IPS-18a (cell line): ENCODE results near the gene DNM1L.

Experiments
- H3K27ac ChIP-seq: one replicate; pipeline ENCODE4 v1.5.1; 2013; ENCODE audit warnings: low read length
- H3K27me3 ChIP-seq: one replicate; pipeline ENCODE4 v1.6.1; 2013; ENCODE audit warnings: mild to moderate bottlenecking, low read length; ENCODE audit not compliant: control insufficient read depth, insufficient read depth
- H3K36me3 ChIP-seq: one replicate; pipeline ENCODE4 v1.6.1; 2013; ENCODE audit warnings: low read depth, low read length; ENCODE audit not compliant: control insufficient read depth
- H3K4me1 ChIP-seq: one replicate; pipeline ENCODE4 v1.6.1; 2013; ENCODE audit warnings: low read depth, low read length; ENCODE audit not compliant: control insufficient read depth
- H3K4me3 ChIP-seq: one replicate; pipeline ENCODE4 v1.5.1; 2013; ENCODE audit warnings: low read length
- H3K9ac ChIP-seq: one replicate; pipeline ENCODE4 v1.6.1; 2013; ENCODE audit warnings: mild to moderate bottlenecking, low read length, moderate library complexity
- H3K9me3 ChIP-seq: one replicate; pipeline ENCODE4 v1.6.1; 2013; ENCODE audit warnings: low read depth, low read length; ENCODE audit not compliant: control insufficient read depth

The DNM1L gene

DNA sequence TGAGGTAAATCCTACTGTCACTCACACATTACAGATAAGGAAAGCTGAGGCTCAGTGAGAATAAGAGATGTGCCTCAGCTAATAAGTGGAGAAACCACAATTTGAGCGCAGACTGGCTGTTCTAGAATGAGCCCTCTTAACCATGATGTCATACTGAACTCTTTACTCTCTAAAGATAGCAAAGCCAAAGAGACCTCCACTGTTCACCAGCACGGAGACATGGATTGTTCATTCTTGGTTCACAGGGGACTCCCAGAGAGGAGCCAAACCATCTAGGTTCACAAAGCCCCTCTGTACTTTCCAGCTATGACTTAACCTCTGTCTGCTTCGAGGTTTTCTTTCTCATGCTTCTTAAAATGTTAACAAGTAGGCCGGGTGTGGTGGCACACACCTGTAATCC is 109.3 kb downstream of the DNM1L start:
- Histone ChIP-seq H3K9me3 (no peaks in the 10 kb centered on the region), H3K9ac (no peak overlapping the region), H3K27ac (no peak overlapping the region), H3K4me3 (no peak overlapping the region), H3K4me1 (no peaks in the 10 kb centered on the region), H3K36me3 (no peaks in the 10 kb centered on the region), H3K27me3 (no peaks in the 10 kb centered on the region)

DNA sequence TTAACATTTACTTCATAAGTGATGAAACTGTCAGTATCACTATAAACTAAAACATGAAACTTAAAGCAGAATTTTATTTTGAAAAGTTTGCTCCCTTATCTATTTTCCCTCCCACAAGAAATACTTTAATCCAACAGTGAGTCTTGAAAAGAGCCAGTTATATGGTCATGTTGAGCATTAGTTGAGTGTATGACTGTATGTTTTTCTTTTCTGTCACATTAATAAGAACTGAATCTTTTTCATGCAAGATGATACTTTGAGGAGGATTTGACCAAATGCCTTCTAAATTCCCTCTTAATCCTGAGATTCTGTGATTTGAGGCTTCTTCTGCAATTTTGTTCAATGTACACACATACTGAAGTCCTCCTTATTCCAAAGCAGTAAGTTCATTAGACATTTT is 110.3 kb downstream of the DNM1L start:
- Histone ChIP-seq H3K36me3 (no peaks in the 10 kb centered on the region), H3K27me3 (no peaks in the 10 kb centered on the region), H3K4me1 (no peaks in the 10 kb centered on the region), H3K27ac (no peak overlapping the region), H3K9me3 (no peaks in the 10 kb centered on the region), H3K4me3 (no peak overlapping the region), H3K9ac (no peak overlapping the region)

DNA sequence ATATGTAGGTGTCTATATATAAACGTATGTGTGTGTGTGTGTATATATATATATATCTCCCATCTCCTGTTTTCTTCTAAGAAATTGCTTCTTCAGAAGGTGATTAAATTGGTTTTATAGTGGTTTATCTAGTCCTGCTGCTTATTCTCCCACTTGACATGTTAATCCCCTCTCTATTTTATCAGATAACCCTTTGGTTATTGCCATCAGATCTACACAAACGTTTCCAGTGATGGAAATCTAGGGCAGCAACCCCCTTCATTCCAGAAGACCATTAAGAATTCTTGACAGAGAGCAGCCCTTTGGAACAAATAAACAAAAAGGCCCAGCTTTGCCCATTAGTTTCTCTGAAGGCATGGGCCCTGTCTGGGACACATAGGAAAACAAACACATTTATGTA is 110.8 kb downstream of the DNM1L start:
- Histone ChIP-seq H3K9ac (no peak overlapping the region), H3K27me3 (no peaks in the 10 kb centered on the region), H3K4me3 (no peak overlapping the region), H3K4me1 (no peaks in the 10 kb centered on the region), H3K9me3 (no peaks in the 10 kb centered on the region), H3K27ac (no peak overlapping the region), H3K36me3 (no peaks in the 10 kb centered on the region)

DNA sequence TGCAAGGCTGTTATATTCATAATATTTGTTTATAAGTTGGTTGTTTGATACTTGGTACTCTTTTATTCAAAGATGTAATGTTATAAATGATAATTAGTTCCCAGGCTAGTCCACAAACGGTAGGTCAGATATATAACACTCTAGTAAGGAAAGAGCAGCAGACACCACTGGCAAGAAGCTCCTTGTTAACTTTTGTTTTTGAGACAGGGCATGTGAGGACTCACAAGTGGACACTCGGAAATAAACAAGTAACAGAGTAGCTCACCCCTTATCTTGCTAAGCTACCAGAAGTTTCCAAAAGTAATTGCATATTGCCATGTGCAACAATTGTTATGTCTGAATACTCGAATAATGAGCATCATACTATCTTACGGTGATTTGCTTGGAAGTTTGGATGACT is 115.2 kb downstream of the DNM1L start:
- no peaks in the 10 kb centered on the region for H3K9me3 ChIP-seq
- no peaks in the 10 kb centered on the region for H3K27me3 ChIP-seq
- H3K36me3 ChIP-seq, result peaks cover 3% of the 10 kb centered on the region
- H3K27ac ChIP-seq, result no peak overlapping the region
- H3K4me3 ChIP-seq, result no peak overlapping the region
- no peak overlapping the region for H3K9ac ChIP-seq
- H3K4me1 ChIP-seq, result no peaks in the 10 kb centered on the region
